Measurements from ENCODE around the gene CIB4.

Gene CIB4

GRCh38 chr2:26581991-26582842 is 58.9 kb downstream of the CIB4 start:
- DNase-seq (no peak), ATAC-seq (ENCODE audit: insufficient read depth, low read depth) (no peak)
- Histone ChIP-seq H2AFZ (ENCODE audit: low read depth, low read length) (no peak overlapping the region), H4K20me1 (ENCODE audit: insufficient read depth, low read length) (peaks cover 3% of the 10 kb centered on the region; the same call in 1 of the 2 replicates), H3K79me2 (ENCODE audit: insufficient read depth, low read length) (no peaks in the 10 kb centered on the region), H3K4me2 (ENCODE audit: insufficient read depth, low read length) (no peak overlapping the region), H3K4me3 (ENCODE audit: low read depth in 1 of 2, low read length in 2 of 2) (no peak overlapping the region), H3K4me1 (ENCODE audit: insufficient read depth, low read length) (no peaks in the 10 kb centered on the region), H3K9ac (ENCODE audit: low read depth, low read length) (no peak overlapping the region), H3K27ac (ENCODE audit: low read length) (no peak overlapping the region), H3K27me3 (ENCODE audit: insufficient read depth, low read length, poor library complexity) (peaks cover 23% of the 10 kb centered on the region), H3K36me3 (ENCODE audit: insufficient read depth, low read length) (no peaks in the 10 kb centered on the region), H3K9me3 (ENCODE audit: insufficient read depth, low read length, severe bottlenecking) (no peaks in the 10 kb centered on the region)
- TF ChIP-seq EZH2 (IDR thresholded peaks at IDR 0.05; ENCODE audit: borderline replicate concordance, low read depth, low read length, severe bottlenecking) (no peak), CTCF (IDR thresholded peaks at IDR 0.05; ENCODE audit: borderline replicate concordance, extremely low read depth, low read length, poor library complexity, severe bottlenecking) (no peak)

- H3K4me2 ChIP-seq (ENCODE audit: insufficient read depth, low read length): no peak overlapping the region
- H4K20me1 ChIP-seq (ENCODE audit: insufficient read depth, low read length): peaks cover 3% of the 10 kb centered on the region; the same call in 1 of the 2 replicates
- H3K9ac ChIP-seq (ENCODE audit: low read depth, low read length): no peak overlapping the region
- no peak overlapping the region for H3K27ac ChIP-seq (ENCODE audit: low read length)
- H3K27me3 ChIP-seq (ENCODE audit: insufficient read depth, low read length, poor library complexity): peaks cover 23% of the 10 kb centered on the region
- TF ChIP-seq CTCF (IDR thresholded peaks at IDR 0.05; ENCODE audit: borderline replicate concordance, extremely low read depth, low read length, poor library complexity, severe bottlenecking): no peak
- TF ChIP-seq EZH2 (IDR thresholded peaks at IDR 0.05; ENCODE audit: borderline replicate concordance, low read depth, low read length, severe bottlenecking): no peak
- H3K36me3 ChIP-seq (ENCODE audit: insufficient read depth, low read length): no peaks in the 10 kb centered on the region
- no peak overlapping the region for H2AFZ ChIP-seq (ENCODE audit: low read depth, low read length)
- H3K4me1 ChIP-seq (ENCODE audit: insufficient read depth, low read length): no peaks in the 10 kb centered on the region
- DNase-seq: no peak
- ATAC-seq (ENCODE audit: insufficient read depth, low read depth): no peak
- no peak overlapping the region for H3K4me3 ChIP-seq (ENCODE audit: low read depth in 1 of 2, low read length in 2 of 2)
- H3K9me3 ChIP-seq (ENCODE audit: insufficient read depth, low read length, severe bottlenecking): no peaks in the 10 kb centered on the region
- no peaks in the 10 kb centered on the region for H3K79me2 ChIP-seq (ENCODE audit: insufficient read depth, low read length)
These were observed 59.7 kb downstream of the CIB4 start for GRCh38 chr2:26581266-26581990.

GRCh38 chr2:26580751-26581150 is 60.4 kb downstream of the CIB4 start:
- H3K9ac ChIP-seq (ENCODE audit: low read depth, low read length): no peak overlapping the region
- H3K9me3 ChIP-seq (ENCODE audit: insufficient read depth, low read length, severe bottlenecking): no peaks in the 10 kb centered on the region
- no peak overlapping the region for H2AFZ ChIP-seq (ENCODE audit: low read depth, low read length)
- H3K4me1 ChIP-seq (ENCODE audit: insufficient read depth, low read length): no peaks in the 10 kb centered on the region
- H3K27me3 ChIP-seq (ENCODE audit: insufficient read depth, low read length, poor library complexity): peaks cover 19% of the 10 kb centered on the region
- no peak for DNase-seq
- TF ChIP-seq CTCF (IDR thresholded peaks at IDR 0.05; ENCODE audit: borderline replicate concordance, extremely low read depth, low read length, poor library complexity, severe bottlenecking): no peak
- no peak for TF ChIP-seq EZH2 (IDR thresholded peaks at IDR 0.05; ENCODE audit: borderline replicate concordance, low read depth, low read length, severe bottlenecking)
- ATAC-seq (ENCODE audit: insufficient read depth, low read depth): no peak
- peaks cover 3% of the 10 kb centered on the region for H4K20me1 ChIP-seq (ENCODE audit: insufficient read depth, low read length)
- no peak overlapping the region for H3K4me2 ChIP-seq (ENCODE audit: insufficient read depth, low read length)
- H3K27ac ChIP-seq (ENCODE audit: low read length): no peak overlapping the region
- no peaks in the 10 kb centered on the region for H3K36me3 ChIP-seq (ENCODE audit: insufficient read depth, low read length)
- no peaks in the 10 kb centered on the region for H3K79me2 ChIP-seq (ENCODE audit: insufficient read depth, low read length)
- H3K4me3 ChIP-seq (ENCODE audit: low read depth in 1 of 2, low read length in 2 of 2): no peak overlapping the region

All from DND-41 (cell line).